Neuron (in vitro differentiated cells): ENCODE data around the gene PODXL2.
"Not testable (repeated sequence)": the region's sequence is repeated elsewhere in the genome, so short reads cannot be mapped to it uniquely, and the experiment has no call there.

Experiments
- H2AFZ ChIP-seq: one replicate; pipeline ENCODE4 v1.6.1; 2013; ENCODE audit warnings: low read depth, mild to moderate bottlenecking, inconsistent platforms, low read length, moderate library complexity
- H3K27me3 ChIP-seq: one replicate; pipeline ENCODE4 v1.6.1; 2013; ENCODE audit warnings: low read length; ENCODE audit not compliant: insufficient read depth
- H3K36me3 ChIP-seq: one replicate; pipeline ENCODE4 v1.6.1; 2013; ENCODE audit warnings: low read length; ENCODE audit not compliant: insufficient read depth
- H3K4me1 ChIP-seq: one replicate; pipeline ENCODE4 v1.6.1; 2013; ENCODE audit warnings: low read length; ENCODE audit not compliant: insufficient read depth
- H3K4me3 ChIP-seq: 2 replicates; pipeline ENCODE4 v1.5.1; 2013; ENCODE audit warnings: mild to moderate bottlenecking, low read length, moderate library complexity
- H3K9me3 ChIP-seq: one replicate; pipeline ENCODE4 v1.6.1; 2013; ENCODE audit warnings: low read length

PODXL2 gene

GRCh38 chr3:127702151-127702578, 73.2 kb downstream of the PODXL2 start:
- Histone ChIP-seq H3K36me3 (no peaks in the 10 kb centered on the region), H3K4me1 (peaks cover 7% of the 10 kb centered on the region), H3K9me3 (no peaks in the 10 kb centered on the region), H3K4me3 (no peak overlapping the region), H2AFZ (no peak overlapping the region), H3K27me3 (peaks cover 2% of the 10 kb centered on the region)

- not testable (repeated sequence) for H2AFZ ChIP-seq, H3K4me1 ChIP-seq, H3K27me3 ChIP-seq, H3K4me3 ChIP-seq, H3K9me3 ChIP-seq, H3K36me3 ChIP-seq
Observed at GRCh38 chr3:127704840-127705239, 75.9 kb downstream of the PODXL2 start.

- no peak overlapping the region for H3K4me3 ChIP-seq
- no peaks in the 10 kb centered on the region for H3K9me3 ChIP-seq
- H2AFZ ChIP-seq, result no peak overlapping the region
- H3K36me3 ChIP-seq, result no peaks in the 10 kb centered on the region
- H3K27me3 ChIP-seq, result peaks cover 8% of the 10 kb centered on the region
- no peaks in the 10 kb centered on the region for H3K4me1 ChIP-seq
Observed at GRCh38 chr3:127706312-127706711, 77.3 kb downstream of the PODXL2 start.

GRCh38 chr3:127706785-127707351, 77.9 kb downstream of the PODXL2 start:
- Histone ChIP-seq H3K36me3 (no peaks in the 10 kb centered on the region), H3K4me1 (no peaks in the 10 kb centered on the region), H2AFZ (no peak overlapping the region), H3K27me3 (peaks cover 8% of the 10 kb centered on the region), H3K4me3 (no peak overlapping the region), H3K9me3 (no peaks in the 10 kb centered on the region)

- H3K9me3 ChIP-seq, result no peaks in the 10 kb centered on the region
- no peak overlapping the region for H2AFZ ChIP-seq
- H3K4me3 ChIP-seq, result no peak overlapping the region
- H3K27me3 ChIP-seq, result peaks cover 5% of the 10 kb centered on the region
- H3K4me1 ChIP-seq, result no peaks in the 10 kb centered on the region
- no peaks in the 10 kb centered on the region for H3K36me3 ChIP-seq
Observed at GRCh38 chr3:127707851-127708411, 78.9 kb downstream of the PODXL2 start.

GRCh38 chr3:127708837-127709236, 79.9 kb downstream of the PODXL2 start:
- H3K27me3 ChIP-seq, result peaks cover 5% of the 10 kb centered on the region
- no peak overlapping the region for H2AFZ ChIP-seq
- H3K4me3 ChIP-seq, result no peak overlapping the region
- no peaks in the 10 kb centered on the region for H3K9me3 ChIP-seq
- H3K4me1 ChIP-seq, result no peaks in the 10 kb centered on the region
- H3K36me3 ChIP-seq, result no peaks in the 10 kb centered on the region

DNA sequence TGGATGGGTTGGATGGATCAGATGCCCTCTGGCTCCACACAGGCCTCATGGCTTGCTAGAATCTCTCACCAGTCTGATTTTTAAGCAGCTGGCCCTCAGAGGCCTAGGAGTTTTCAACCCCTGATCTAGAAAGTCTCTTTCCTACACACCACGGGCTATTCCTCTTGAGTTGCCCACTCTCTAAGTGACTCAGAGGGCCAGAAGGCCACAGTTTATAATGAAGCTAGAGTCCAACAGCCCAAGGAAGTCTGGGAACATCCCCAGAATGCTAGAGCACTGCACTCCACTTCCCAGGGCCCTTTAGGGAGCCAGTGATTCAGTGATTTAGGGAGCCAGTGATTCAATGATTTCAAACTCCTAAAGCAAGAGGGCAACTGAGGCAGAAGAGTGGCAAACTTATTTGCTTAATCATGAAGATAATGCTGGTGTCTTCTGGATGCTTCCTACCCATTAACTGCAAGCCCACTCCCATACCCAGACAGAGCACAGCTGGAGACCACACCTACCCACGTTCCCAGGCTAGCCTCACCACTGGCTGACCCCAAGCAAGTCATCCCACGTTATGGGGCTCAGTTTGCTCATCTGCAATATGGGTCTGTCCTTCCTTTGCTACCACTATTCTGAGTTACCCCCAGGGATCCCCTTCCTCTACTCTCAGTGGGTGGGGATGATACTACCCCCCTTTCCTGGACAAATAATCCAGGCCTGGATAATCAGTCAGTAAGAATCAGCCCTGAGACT, 80.5 kb downstream of the PODXL2 start:
- H2AFZ ChIP-seq, result no peak overlapping the region
- peaks cover 8% of the 10 kb centered on the region for H3K27me3 ChIP-seq
- no peak overlapping the region for H3K4me3 ChIP-seq
- H3K36me3 ChIP-seq, result no peaks in the 10 kb centered on the region
- no peaks in the 10 kb centered on the region for H3K9me3 ChIP-seq
- no peaks in the 10 kb centered on the region for H3K4me1 ChIP-seq

GRCh38 chr3:127710155-127710941, 81.4 kb downstream of the PODXL2 start:
- no peaks in the 10 kb centered on the region for H3K4me1 ChIP-seq
- H3K4me3 ChIP-seq, result no peak overlapping the region
- no peaks in the 10 kb centered on the region for H3K9me3 ChIP-seq
- H2AFZ ChIP-seq, result no peak overlapping the region
- H3K36me3 ChIP-seq, result no peaks in the 10 kb centered on the region
- peaks cover 12% of the 10 kb centered on the region for H3K27me3 ChIP-seq

DNA sequence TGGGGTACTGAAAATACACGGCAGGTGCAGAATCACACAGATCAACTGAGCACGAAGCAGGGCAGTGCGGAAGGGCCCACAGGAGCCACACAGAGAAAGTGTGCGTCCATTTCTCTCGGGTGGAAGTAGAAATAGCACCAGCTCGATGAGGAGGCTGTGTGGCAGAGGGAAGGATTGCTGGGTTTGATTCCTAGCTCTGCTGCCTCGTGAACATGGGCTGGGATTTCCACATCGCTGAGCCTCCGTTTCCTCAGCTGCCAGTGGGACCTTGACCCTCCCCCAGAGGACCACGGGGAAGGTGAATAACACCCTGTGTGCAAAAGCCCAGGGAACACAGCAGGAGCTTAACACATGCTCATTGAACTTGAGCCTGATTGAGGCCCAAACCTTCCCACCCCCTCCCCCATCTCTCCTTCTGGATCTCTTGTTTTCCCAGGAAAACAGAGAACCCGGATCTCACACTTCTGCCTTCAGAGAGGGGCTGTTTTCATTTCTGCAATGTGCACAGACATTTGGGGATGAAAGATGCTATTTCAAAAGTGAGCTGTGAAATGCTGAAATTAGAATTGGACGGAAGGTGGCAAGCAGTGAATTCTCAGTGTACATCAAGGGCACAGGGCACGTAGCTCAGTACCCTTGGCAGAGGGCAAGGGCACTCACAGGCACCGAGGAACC, 82.2 kb downstream of the PODXL2 start:
- H3K27me3 ChIP-seq, result peaks cover 12% of the 10 kb centered on the region
- no peak overlapping the region for H2AFZ ChIP-seq
- no peaks in the 10 kb centered on the region for H3K9me3 ChIP-seq
- no peaks in the 10 kb centered on the region for H3K4me1 ChIP-seq
- H3K36me3 ChIP-seq, result no peaks in the 10 kb centered on the region
- H3K4me3 ChIP-seq, result no peak overlapping the region

DNA sequence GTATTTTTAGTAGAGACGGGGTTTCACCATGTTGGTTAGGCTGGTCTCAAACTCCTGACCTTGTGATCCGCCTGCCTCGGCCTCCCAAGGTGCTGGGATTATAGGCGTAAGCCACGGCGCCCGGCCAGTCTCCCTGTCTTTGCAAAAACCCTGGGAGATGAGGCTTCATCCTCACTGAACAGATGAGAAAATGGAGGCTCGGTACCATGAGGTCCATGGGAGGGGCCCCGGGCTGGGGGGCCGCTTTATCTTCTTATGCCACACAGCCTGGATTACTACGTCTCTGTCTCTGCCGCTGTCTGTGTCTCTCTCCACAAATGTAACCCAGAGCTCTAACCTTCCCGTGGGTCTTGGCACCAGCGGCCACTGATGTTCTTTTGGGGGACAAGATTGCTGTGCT, 82.9 kb downstream of the PODXL2 start:
- peaks cover 12% of the 10 kb centered on the region for H3K27me3 ChIP-seq
- no peak overlapping the region for H2AFZ ChIP-seq
- no peaks in the 10 kb centered on the region for H3K36me3 ChIP-seq
- H3K4me1 ChIP-seq, result no peaks in the 10 kb centered on the region
- no peaks in the 10 kb centered on the region for H3K9me3 ChIP-seq
- H3K4me3 ChIP-seq, result no peak overlapping the region

- Histone ChIP-seq H3K36me3 (no peaks in the 10 kb centered on the region), H3K4me3 (no peak overlapping the region), H3K4me1 (no peaks in the 10 kb centered on the region), H3K9me3 (no peaks in the 10 kb centered on the region), H3K27me3 (peaks cover 12% of the 10 kb centered on the region), H2AFZ (no peak overlapping the region)
Observed at GRCh38 chr3:127712461-127712860, 83.5 kb downstream of the PODXL2 start.

GRCh38 chr3:127712881-127713771, 84.1 kb downstream of the PODXL2 start:
- H3K4me1 ChIP-seq, result no peaks in the 10 kb centered on the region
- H3K27me3 ChIP-seq, result peaks cover 6% of the 10 kb centered on the region
- H3K36me3 ChIP-seq, result no peaks in the 10 kb centered on the region
- no peaks in the 10 kb centered on the region for H3K9me3 ChIP-seq
- H3K4me3 ChIP-seq, result no peak overlapping the region
- no peak overlapping the region for H2AFZ ChIP-seq
